Left cardiac atrium (tissue), 4 donors: ENCODE results near the gene ZNF320. TPM values are rescaled to one million over a fixed set of nuclear protein-coding genes. Genes with fewer than 3 reads are reported as not detected.
"Not testable (repeated sequence)": the region's sequence is repeated elsewhere in the genome, so short reads cannot be mapped to it uniquely, and the experiment has no call there.

Experiments used
- ATAC-seq, 2 donors: fragments of 200-7000 bp; cut with Tn5 transposase; one replicate each; pipeline ENCODE4 v1.9.1; 2020; ENCODE audit warnings: mild to moderate bottlenecking in 2 of 2, moderate library complexity in 2 of 2
- DNase-seq: peaks from one replicate; pipeline ENCODE4 v3.0.0-alpha.2; 2020
- intact Hi-C, 2 donors: fragments of 100-400 bp; cut with DNase I; formaldehyde crosslinking; loops; one replicate each; pipeline versions ENCODE4 v1.14.1 to v1.15.1; 2022 to 2023
- total RNA-seq, 2 donors: library from RNA; stranded (reverse); fragmentation: NEBNext Ultra II Directional; extraction: Animal tissue kit (Norgen Biotek cat#: 25700); gene quantifications; one replicate each; pipeline ENCODE4 v1.2.1, GENCODE V29; 2021
- donor health status: DM: no; HTN: yes; CAD: no.
- donor health status: DM: no; HTN: yes; CAD: no; lungs with severe emphysema.
- donor health status: DM: yes; HTN: yes; CAD: no.
- donor health status: Dilated cardiomyopathy.

Gene ZNF320
- total RNA-seq, 2 donors from 2014 or later = 10.7 to 12.9 TPM

GRCh38 chr19:52857378-52858191, 39.9 kb downstream of the ZNF320 start, which contains the start of gene ZNF468:
Gene ZNF468, minus strand, starts transcription at chr19:52857619. Its CDS starts 3,347 bp downstream, at chr19:52854272.
- peak; percentile 100 for ATAC-seq
- intact Hi-C loops = loop anchor here in 1 of 2 donors (10.0 kb wide), 1 partner anchor 87 kb away; no protein-coding TSS in a partner anchor
- DNase-seq = peak; percentile 81

DNA sequence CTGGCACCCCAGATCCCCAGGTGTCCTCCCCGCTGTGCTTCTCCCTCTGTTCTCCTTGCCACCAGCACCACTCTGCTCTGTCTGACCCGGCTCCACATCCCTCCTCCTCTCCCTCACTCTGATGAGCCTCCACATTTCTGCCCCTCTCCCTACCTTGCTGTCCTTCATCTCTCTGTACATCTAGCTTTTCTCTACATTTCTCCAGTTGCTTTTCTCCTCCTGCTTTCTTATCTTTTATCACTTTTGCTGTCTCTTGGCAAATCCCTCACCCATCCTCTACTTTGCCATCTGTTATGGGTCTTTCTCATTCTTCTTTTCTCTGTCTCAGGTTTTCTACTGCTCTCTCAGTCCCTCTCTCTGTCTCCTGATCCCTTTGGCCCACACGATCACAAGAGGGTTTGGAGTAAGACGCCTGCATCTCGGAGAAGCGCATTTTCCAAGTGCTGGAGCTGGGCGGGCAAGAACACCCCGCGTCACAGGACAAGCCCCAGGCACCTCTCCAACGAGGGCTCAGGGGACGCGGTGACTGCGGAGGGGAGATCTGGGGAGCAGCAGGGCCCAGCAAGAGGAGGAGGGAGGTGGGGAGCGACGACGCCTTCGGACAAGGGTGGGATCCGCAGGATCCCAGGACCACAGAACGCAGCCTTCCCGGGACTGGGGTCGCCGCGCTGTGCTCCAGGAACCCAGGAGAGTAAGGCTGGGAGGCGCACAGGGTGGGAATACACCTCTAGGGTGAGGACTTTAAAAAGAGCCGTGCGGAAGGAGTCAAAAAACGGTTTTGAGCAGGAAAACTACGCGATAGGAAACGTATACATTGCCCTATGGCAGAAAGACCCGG, 40.7 kb downstream of the ZNF320 start:
- DNase-seq = not testable (repeated sequence)
- ATAC-seq = peak; percentile 28 to 49
- intact Hi-C loops = loop anchor here in 1 of 2 donors (10.0 kb wide), 1 partner anchor 88 kb away; no protein-coding TSS in a partner anchor

Other genes starting within 250 kb of the ZNF320 start
- 10 to 100 TPM in 1 of 2 donors, 1 to 10 TPM in 1; 9.2 to 11.3 TPM for gene ZNF611, start 162.6 kb downstream of the ZNF320 start, total RNA-seq
- gene ZNF600, start 110.8 kb downstream of the ZNF320 start, total RNA-seq = 1 to 10 TPM; 3.9 to 4.4 TPM
- 1 to 10 TPM; 8.6 to 9.0 TPM for gene ZNF28, start 76.0 kb downstream of the ZNF320 start, total RNA-seq
- gene ZNF468, start 40.0 kb downstream of the ZNF320 start, total RNA-seq = 1 to 10 TPM; 8.5 to 8.7 TPM
- 1 to 10 TPM; 1.7 to 1.9 TPM for gene ZNF888, start 25.8 kb upstream of the ZNF320 start, total RNA-seq
- gene ZNF816, start 65.2 kb upstream of the ZNF320 start, total RNA-seq = 1 to 10 TPM; 3.8 to 5.1 TPM
- gene ERVV-1, start 116.3 kb upstream of the ZNF320 start, total RNA-seq = not detected
- gene ERVV-2, start 147.1 kb upstream of the ZNF320 start, total RNA-seq = not detected
- gene ZNF160, start 205.8 kb upstream of the ZNF320 start, total RNA-seq = 10 to 100 TPM; 16.5 to 17.0 TPM
- gene ZNF415, start 235.3 kb upstream of the ZNF320 start, total RNA-seq = 10 to 100 TPM; 19.5 to 23.0 TPM